Panc1 (cell line): ENCODE data around the gene EPHA8. TPM values are rescaled to one million over a fixed set of nuclear protein-coding genes. Genes with fewer than 3 reads are reported as not detected.

Source experiments
- ATAC-seq: fragments of 200-7000 bp; cut with Tn5 transposase; 2 replicates; pipeline ENCODE4 v1.9.1; 2020; ENCODE audit warnings: mild to moderate bottlenecking, moderate library complexity
- BruUV-seq: library from RNA; stranded (reverse); fragments of 400-500 nt; replicated peaks from 2 replicates; lab custom pipeline; 2021; lab: Mats Ljungman, UMichigan
- CTCF ChIA-PET: fragments of 300-600 bp; sonication (Branson Sonifier 250); formaldehyde crosslinking; loops from one replicate; lab custom pipeline; 2022; ENCODE audit warnings: antibody characterized with exemption; lab: Charles Lee
- POLR2A ChIA-PET: fragments of 300-600 bp; sonication (Branson Sonifier 250); formaldehyde crosslinking; loops from one replicate; lab custom pipeline; 2022; ENCODE audit warnings: antibody characterized with exemption; lab: Charles Lee
- DNase-seq: peaks from one replicate; pipeline ENCODE4 v3.0.0-alpha.2; 2010; ENCODE audit warnings: low read depth, low spot score
- H3K27ac ChIP-seq: 2 replicates; pipeline ENCODE4 v1.5.1; 2011; ENCODE audit warnings: mild to moderate bottlenecking, low read length, inconsistent platforms
- H3K27me3 ChIP-seq: fragments of 200-500 bp; sonication (Bioruptor generic); 2 replicates; pipeline ENCODE4 v1.6.0; 2014; ENCODE audit warnings: low read length, inconsistent platforms; ENCODE audit not compliant: control insufficient read depth, insufficient read depth
- H3K36me3 ChIP-seq: fragments of 200-500 bp; sonication (Bioruptor generic); 2 replicates; pipeline ENCODE4 v1.5.1; 2014; ENCODE audit warnings: inconsistent platforms, mild to moderate bottlenecking, low read length, moderate library complexity; ENCODE audit not compliant: control insufficient read depth, insufficient read depth
- H3K4me1 ChIP-seq: 2 replicates; pipeline ENCODE4 v1.5.1; 2011; ENCODE audit warnings: inconsistent platforms, mild to moderate bottlenecking, low read length, moderate library complexity; ENCODE audit not compliant: control insufficient read depth, insufficient read depth
- H3K4me3 ChIP-seq, 2 experiments: 2 replicates each; pipeline ENCODE4 v1.5.1; 2011 to 2012; ENCODE audit warnings: low read depth in 2 of 2, low read length in 2 of 2, mild to moderate bottlenecking in 2 of 2, inconsistent platforms in 1 of 2, moderate library complexity in 1 of 2
- H3K9me3 ChIP-seq: fragments of 200-500 bp; sonication (Bioruptor generic); 2 replicates; pipeline ENCODE4 v1.5.1; 2014; ENCODE audit warnings: low read depth, mild to moderate bottlenecking, inconsistent platforms, low read length, moderate library complexity; ENCODE audit not compliant: control insufficient read depth, insufficient read depth
- POLR2AphosphoS5 ChIP-seq: IDR thresholded peaks from 2 replicates; pipeline ENCODE4 v1.6.1; 2012; ENCODE audit warnings: mild to moderate bottlenecking, low read depth, low read length, moderate library complexity
- SIN3A ChIP-seq: IDR thresholded peaks from 2 replicates; pipeline ENCODE4 v1.6.1; 2012; ENCODE audit warnings: low read depth, mild to moderate bottlenecking, low read length, moderate library complexity, borderline replicate concordance; ENCODE audit not compliant: insufficient read depth
- TCF7L2 ChIP-seq: IDR thresholded peaks from 2 replicates; pipeline ENCODE4 v1.6.1; 2011; ENCODE audit warnings: mild to moderate bottlenecking, low read depth, low read length, inconsistent platforms
- in situ Hi-C: cut with HindIII; loops from 2 replicates; pipeline ENCODE4 v1.10.0; 2016; ENCODE audit warnings: low sequenced_read_pairs, low pct_unique_long_range_greater_than_20kb
- intact Hi-C: fragments of 100-400 bp; cut with micrococcal nuclease; formaldehyde crosslinking; loops from one replicate; pipeline ENCODE4 v1.10.0; 2022; ENCODE audit not compliant: unreplicated experiment
- total RNA-seq: library from RNA; stranded (reverse); gene quantifications from one replicate; pipeline ENCODE4 v1.2.1, GENCODE V29; 2021; ENCODE audit not compliant: unreplicated experiment
- TF ChIP-seq, protein P1 (sequence below), 2 experiments: IDR thresholded peaks; 2 replicates each; pipeline ENCODE4 v1.6.1; 2011 to 2012; ENCODE audit warnings: low read depth in 2 of 2, control low read depth in 1 of 2, low read length in 1 of 2, mild to moderate bottlenecking in 1 of 2, moderate library complexity in 1 of 2; ENCODE audit not compliant: insufficient read depth in 1 of 2
- TF ChIP-seq, protein P2 (sequence below): fragments of 450-650 bp; IDR thresholded peaks from 2 replicates; pipeline ENCODE4 v1.5.1; 2017; ENCODE audit warnings: mild to moderate bottlenecking

The EPHA8 gene
- total RNA-seq, 1 experiment from 2014 or later = not detected

DNA sequence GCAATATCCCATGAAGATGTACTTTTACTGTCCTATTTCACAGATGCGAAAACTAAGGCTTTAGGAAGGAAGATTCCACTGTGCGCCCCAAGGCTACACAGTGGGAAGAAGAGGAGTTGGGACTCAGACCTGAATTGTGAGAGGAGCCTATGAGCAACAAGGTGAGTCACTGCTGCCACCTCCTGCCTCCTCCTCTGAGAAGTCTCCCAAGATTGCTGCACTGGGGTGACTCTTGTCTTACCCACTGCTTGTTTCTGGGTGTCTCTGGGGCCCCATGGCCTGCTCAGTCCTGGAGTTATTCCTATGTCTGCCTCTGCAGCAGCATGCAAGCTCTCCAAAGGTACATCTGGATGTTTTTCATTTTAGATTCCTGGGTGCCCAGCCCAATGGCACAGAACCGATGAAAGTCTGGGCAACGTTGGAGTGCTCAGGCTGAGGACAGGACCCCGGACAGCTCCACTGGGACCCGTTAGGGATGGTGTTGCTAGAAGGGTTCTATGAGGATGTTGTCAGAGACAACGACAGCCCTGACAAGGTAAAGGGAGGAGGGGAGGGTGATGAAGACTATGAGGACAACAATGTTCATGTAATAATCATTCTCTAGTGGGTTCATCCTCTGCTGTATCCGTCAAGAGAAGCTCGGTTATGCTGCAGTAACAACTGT, 62.1 kb downstream of the EPHA8 start:
- Histone ChIP-seq H3K27me3 (peaks cover 2% of the 10 kb centered on the region; the same call in 1 of the 2 replicates), H3K4me3 (no peak overlapping the region), H3K27ac (no peak overlapping the region), H3K4me1 (no peaks in the 10 kb centered on the region), H3K36me3 (no peaks in the 10 kb centered on the region), H3K9me3 (no peaks in the 10 kb centered on the region)
- BruUV-seq = no TSS peak
- no peak for DNase-seq
- POLR2A ChIA-PET = no interaction called here
- CTCF ChIA-PET = no interaction called here
- 0 out of 2 replicates have a peak, but pooled peaks have one; percentile 40 for ATAC-seq
- in situ Hi-C loops = no loop called here
- no peak for TF ChIP-seq TCF7L2
- TF ChIP-seq, protein P1, sequence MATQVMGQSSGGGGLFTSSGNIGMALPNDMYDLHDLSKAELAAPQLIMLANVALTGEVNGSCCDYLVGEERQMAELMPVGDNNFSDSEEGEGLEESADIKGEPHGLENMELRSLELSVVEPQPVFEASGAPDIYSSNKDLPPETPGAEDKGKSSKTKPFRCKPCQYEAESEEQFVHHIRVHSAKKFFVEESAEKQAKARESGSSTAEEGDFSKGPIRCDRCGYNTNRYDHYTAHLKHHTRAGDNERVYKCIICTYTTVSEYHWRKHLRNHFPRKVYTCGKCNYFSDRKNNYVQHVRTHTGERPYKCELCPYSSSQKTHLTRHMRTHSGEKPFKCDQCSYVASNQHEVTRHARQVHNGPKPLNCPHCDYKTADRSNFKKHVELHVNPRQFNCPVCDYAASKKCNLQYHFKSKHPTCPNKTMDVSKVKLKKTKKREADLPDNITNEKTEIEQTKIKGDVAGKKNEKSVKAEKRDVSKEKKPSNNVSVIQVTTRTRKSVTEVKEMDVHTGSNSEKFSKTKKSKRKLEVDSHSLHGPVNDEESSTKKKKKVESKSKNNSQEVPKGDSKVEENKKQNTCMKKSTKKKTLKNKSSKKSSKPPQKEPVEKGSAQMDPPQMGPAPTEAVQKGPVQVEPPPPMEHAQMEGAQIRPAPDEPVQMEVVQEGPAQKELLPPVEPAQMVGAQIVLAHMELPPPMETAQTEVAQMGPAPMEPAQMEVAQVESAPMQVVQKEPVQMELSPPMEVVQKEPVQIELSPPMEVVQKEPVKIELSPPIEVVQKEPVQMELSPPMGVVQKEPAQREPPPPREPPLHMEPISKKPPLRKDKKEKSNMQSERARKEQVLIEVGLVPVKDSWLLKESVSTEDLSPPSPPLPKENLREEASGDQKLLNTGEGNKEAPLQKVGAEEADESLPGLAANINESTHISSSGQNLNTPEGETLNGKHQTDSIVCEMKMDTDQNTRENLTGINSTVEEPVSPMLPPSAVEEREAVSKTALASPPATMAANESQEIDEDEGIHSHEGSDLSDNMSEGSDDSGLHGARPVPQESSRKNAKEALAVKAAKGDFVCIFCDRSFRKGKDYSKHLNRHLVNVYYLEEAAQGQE (IDR thresholded peaks at IDR 0.05; ENCODE audit: insufficient read depth in 1 of 2, low read depth in 2 of 2, low read length in 1 of 2) = peak; percentile 86
- intact Hi-C loops = no loop called here

DNA sequence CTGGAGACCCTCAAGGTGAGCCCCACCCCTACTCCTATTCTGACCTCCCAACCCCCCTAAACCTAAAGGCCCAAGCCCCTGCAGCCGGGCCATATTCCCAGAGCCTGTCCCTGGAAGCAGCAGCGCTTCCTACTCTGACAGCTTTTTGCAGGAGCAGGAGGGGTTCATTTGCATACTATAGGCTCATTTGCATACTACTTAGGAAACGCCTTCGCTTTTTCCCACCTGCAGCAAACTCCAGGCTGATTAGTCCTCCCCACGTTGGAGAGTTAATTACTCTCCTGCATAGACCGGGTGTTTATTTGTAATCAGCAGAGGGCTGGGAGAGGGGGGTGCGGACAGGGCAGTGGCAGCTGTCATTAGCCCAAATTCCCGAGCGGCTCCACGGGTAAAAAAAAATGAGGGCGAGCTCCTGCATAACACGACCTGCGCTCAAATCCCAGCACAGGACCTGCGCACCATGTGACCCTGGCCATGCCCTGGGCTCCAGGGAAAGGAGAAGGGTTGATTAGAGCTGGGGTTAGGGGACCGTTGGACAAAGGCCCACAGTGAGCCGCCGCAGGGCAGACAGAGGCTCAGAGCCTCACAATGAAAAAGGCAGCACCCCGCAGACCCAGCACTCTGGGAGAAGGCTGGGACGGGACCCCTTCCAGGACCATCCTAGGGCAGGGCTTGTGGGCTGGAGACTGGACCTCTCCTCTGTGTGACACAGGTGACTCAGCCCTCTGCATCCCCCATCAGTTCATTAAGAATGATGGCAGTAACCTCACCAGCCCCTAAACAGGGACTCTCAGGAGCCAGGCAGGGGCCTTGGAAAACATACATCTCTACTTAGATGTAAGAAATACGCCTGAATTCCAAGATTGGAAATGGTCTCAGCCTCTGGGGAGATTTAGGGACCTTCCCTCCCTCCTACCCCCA, 63.2 kb downstream of the EPHA8 start:
- no peaks in the 10 kb centered on the region for H3K4me1 ChIP-seq

More for the DNA sequence above, 63.2 kb downstream of the EPHA8 start:
- no peak for DNase-seq
- BruUV-seq = no TSS peak
- TF ChIP-seq POLR2AphosphoS5 = no peak
- TF ChIP-seq, protein P2, sequence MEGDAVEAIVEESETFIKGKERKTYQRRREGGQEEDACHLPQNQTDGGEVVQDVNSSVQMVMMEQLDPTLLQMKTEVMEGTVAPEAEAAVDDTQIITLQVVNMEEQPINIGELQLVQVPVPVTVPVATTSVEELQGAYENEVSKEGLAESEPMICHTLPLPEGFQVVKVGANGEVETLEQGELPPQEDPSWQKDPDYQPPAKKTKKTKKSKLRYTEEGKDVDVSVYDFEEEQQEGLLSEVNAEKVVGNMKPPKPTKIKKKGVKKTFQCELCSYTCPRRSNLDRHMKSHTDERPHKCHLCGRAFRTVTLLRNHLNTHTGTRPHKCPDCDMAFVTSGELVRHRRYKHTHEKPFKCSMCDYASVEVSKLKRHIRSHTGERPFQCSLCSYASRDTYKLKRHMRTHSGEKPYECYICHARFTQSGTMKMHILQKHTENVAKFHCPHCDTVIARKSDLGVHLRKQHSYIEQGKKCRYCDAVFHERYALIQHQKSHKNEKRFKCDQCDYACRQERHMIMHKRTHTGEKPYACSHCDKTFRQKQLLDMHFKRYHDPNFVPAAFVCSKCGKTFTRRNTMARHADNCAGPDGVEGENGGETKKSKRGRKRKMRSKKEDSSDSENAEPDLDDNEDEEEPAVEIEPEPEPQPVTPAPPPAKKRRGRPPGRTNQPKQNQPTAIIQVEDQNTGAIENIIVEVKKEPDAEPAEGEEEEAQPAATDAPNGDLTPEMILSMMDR = no peak
- TF ChIP-seq SIN3A = no peak
- TF ChIP-seq, protein P1 (IDR thresholded peaks at IDR 0.05; ENCODE audit: insufficient read depth in 1 of 2, low read depth in 2 of 2, low read length in 1 of 2) = no peak
- no peak for TF ChIP-seq TCF7L2
- CTCF ChIA-PET = interaction anchor here (0.6 kb wide), 1 partner anchor 98 kb away, joined by 4 read pairs; no protein-coding TSS in a partner anchor
- Histone ChIP-seq H3K27me3 (peaks cover 3% of the 10 kb centered on the region), H3K9me3 (no peaks in the 10 kb centered on the region), H3K4me3 (no peak overlapping the region), H3K27ac (no peak overlapping the region), H3K36me3 (no peaks in the 10 kb centered on the region)
- no peak for ATAC-seq
- intact Hi-C loops (no loop called here), in situ Hi-C loops (no loop called here)
- POLR2A ChIA-PET = no interaction called here
